HepG2 (cell line): ENCODE results near the gene CBL. TPM values are rescaled to one million over a fixed set of nuclear protein-coding genes. Genes with fewer than 3 reads are reported as not detected.

Experiments
- FOSL1 ChIP-seq: sonication (generic); formaldehyde crosslinking; IDR thresholded peaks from 2 replicates; pipeline ENCODE4 v1.9.0; 2021; ENCODE audit warnings: missing genetic modification reagents, borderline replicate concordance
- FOSL2 ChIP-seq: sonication (generic); formaldehyde crosslinking; IDR thresholded peaks from 2 replicates; pipeline ENCODE4 v1.4.0; 2020; ENCODE audit warnings: missing genetic modification reagents
- MTF1 ChIP-seq: sonication (generic); formaldehyde crosslinking; IDR thresholded peaks from 2 replicates; pipeline ENCODE4 v1.5.0; 2020; ENCODE audit warnings: missing genetic modification reagents
- RERE ChIP-seq: IDR thresholded peaks from 2 replicates; pipeline ENCODE4 v1.6.1; 2016; ENCODE audit warnings: low read depth, missing genetic modification reagents, missing compliant biosample characterization
- SALL1 ChIP-seq: sonication (generic); formaldehyde crosslinking; IDR thresholded peaks from 2 replicates; pipeline ENCODE4 v1.8.0; 2022; ENCODE audit warnings: mild to moderate bottlenecking, missing genetic modification reagents
- SKI ChIP-seq: fragments of 450-650 bp; IDR thresholded peaks from one replicate; pipeline ENCODE4 v1.6.1; 2018; ENCODE audit warnings: mild to moderate bottlenecking; ENCODE audit not compliant: partially characterized antibody
- TEAD3 ChIP-seq: optimal IDR thresholded peaks from 2 replicates; pipeline ENCODE3; 2016; ENCODE audit warnings: borderline replicate concordance
- THYN1 ChIP-seq: sonication (generic); formaldehyde crosslinking; IDR thresholded peaks from 2 replicates; pipeline ENCODE4 v1.8.1; 2023; ENCODE audit warnings: low read depth, mild to moderate bottlenecking, moderate library complexity, missing genetic modification reagents, borderline replicate concordance
- ZNF205 ChIP-seq: IDR thresholded peaks from 2 replicates; pipeline ENCODE4 v1.6.1; 2018; ENCODE audit warnings: missing biosample characterization, missing genetic modification reagents
- ZNF326 ChIP-seq: sonication (generic); formaldehyde crosslinking; IDR thresholded peaks from 2 replicates; pipeline ENCODE4 v1.4.0; 2020; ENCODE audit warnings: missing genetic modification reagents, borderline replicate concordance
- ZNF7 ChIP-seq: IDR thresholded peaks from 2 replicates; pipeline ENCODE4 v1.6.1; 2016; ENCODE audit warnings: missing biosample characterization, missing genetic modification reagents
- ZNF83 ChIP-seq: sonication (generic); formaldehyde crosslinking; IDR thresholded peaks from 2 replicates; pipeline ENCODE4 v1.4.0; 2020; ENCODE audit warnings: missing genetic modification reagents, mild to moderate bottlenecking, borderline replicate concordance
- polyA plus RNA-seq, 8 experiments: library from polyadenylated mRNA; depleted of rRNA in 3 of 8; stranded (reverse) in 7 of 8; unstranded in 1 of 8; fragments of >200 nt; fragmentation: Illumina TruSeq in 4 of 8; extraction: Trizol in 4 of 8; gene quantifications; 2 replicates each; pipeline versions ENCODE4 v1.2.1 to v1.2.3, GENCODE V29; 2011 to 2016; ENCODE audit warnings: low read depth in 4 of 8, missing spikeins in 1 of 8, mixed read lengths in 1 of 8; ENCODE audit not compliant: insufficient read depth in 1 of 8
- total RNA-seq, 5 experiments: library from RNA; depleted of rRNA; stranded (reverse); fragments of >200 nt; fragmentation: Illumina TruSeq; extraction: Trizol; gene quantifications; 2 replicates each; pipeline ENCODE4 v1.2.3, GENCODE V29; 2016; ENCODE audit warnings: low read depth in 1 of 5

Gene CBL
- total and polyA plus RNA-seq, 2 of the 13 experiments (the other 11 are each of a cell fraction or from before 2014, with no cell fraction given) = 6.6 to 7.4 TPM

- TF ChIP-seq RERE (CRISPR knock-in tag) = no peak
- TF ChIP-seq FOSL2 (CRISPR knock-in tag) = peak; percentile 88
- peak; percentile 49 for TF ChIP-seq TEAD3 (CRISPR knock-in tag)
- no peak for TF ChIP-seq ZNF326
- peak; percentile 46; the same call in 1 of the 2 replicates for TF ChIP-seq FOSL1 (CRISPR knock-in tag)
- no peak for TF ChIP-seq ZNF83 (CRISPR knock-in tag)
- TF ChIP-seq THYN1 = no peak
- TF ChIP-seq MTF1 (CRISPR knock-in tag) = no peak
- TF ChIP-seq ZNF205 (CRISPR knock-in tag) = no peak
- no peak for TF ChIP-seq ZNF7
- peak; percentile 23 for TF ChIP-seq SKI
- TF ChIP-seq SALL1 (CRISPR knock-in tag) = peak; percentile 20; the same call in 1 of the 2 replicates
Observed at GRCh38 chr11:119166368-119167076, 39.6 kb upstream of the CBL start (continued).
